Amygdala (tissue), 56 donors: Measurements from ENCODE around the gene PCDHA5.
A peak's percentile ranks its signal among the peaks of the same experiment; 100 is the strongest.
"Not testable (repeated sequence)": the region's sequence is repeated elsewhere in the genome, so short reads cannot be mapped to it uniquely, and the experiment has no call there.

Experiments
- DNase-seq, 56 donors: peaks; one replicate each; lab custom pipeline; 2025; lab: John Stamatoyannopoulos, UW

The PCDHA5 gene

GRCh38 chr5:140822281-140822629, 842 bp downstream of the PCDHA5 start:
- no peak for DNase-seq

- DNase-seq = not testable (repeated sequence)
These were observed 1.6 kb downstream of the PCDHA5 start for GRCh38 chr5:140822969-140823368.

- no peak for DNase-seq
These were observed 2.1 kb downstream of the PCDHA5 start for GRCh38 chr5:140823475-140823874.

- DNase-seq = no peak
These were observed 6.4 kb downstream of the PCDHA5 start, which contains the start of gene PCDHA6 for GRCh38 chr5:140827704-140828361. Gene PCDHA6 (plus strand): TSS chr5:140827960. CDS start chr5:140828092, 132 bp downstream.

- no peak for DNase-seq
These were observed 6.9 kb downstream of the PCDHA5 start for GRCh38 chr5:140828362-140828737.

- not testable (repeated sequence) for DNase-seq
These were observed 8.4 kb downstream of the PCDHA5 start for GRCh38 chr5:140829511-140830501.

GRCh38 chr5:140833993-140834392, 12.6 kb downstream of the PCDHA5 start, which contains the start of gene PCDHA7:
Gene PCDHA7 (plus strand): TSS chr5:140834269. CDS start chr5:140834384, 115 bp downstream.
- DNase-seq = no peak

GRCh38 chr5:140834439-140835008, 13.1 kb downstream of the PCDHA5 start:
- not testable (repeated sequence) for DNase-seq

GRCh38 chr5:140835622-140836510, 14.5 kb downstream of the PCDHA5 start:
- DNase-seq = no peak

GRCh38 chr5:140840978-140841962, 19.9 kb downstream of the PCDHA5 start, which contains the start of gene PCDHA8:
Gene PCDHA8 (plus strand): TSS chr5:140841187. CDS start chr5:140841322, 135 bp downstream.
- DNase-seq = peak in 3 of 56 donors; percentile 25 to 60 (median 34)

- DNase-seq = no peak
These were observed 21.7 kb downstream of the PCDHA5 start for GRCh38 chr5:140842798-140843733.

- not testable (repeated sequence) for DNase-seq
These were observed 27.0 kb downstream of the PCDHA5 start, which contains the start of gene PCDHA9 for GRCh38 chr5:140848139-140849102. Gene PCDHA9 (plus strand): TSS chr5:140848382. CDS start chr5:140848496, 114 bp downstream.

- DNase-seq = not testable (repeated sequence)
These were observed 28.6 kb downstream of the PCDHA5 start for GRCh38 chr5:140849831-140850634.

- peak in 3 of 56 donors; percentile 16 to 38 (median 20) for DNase-seq
These were observed 34.6 kb downstream of the PCDHA5 start, which contains the start of gene PCDHA10 for GRCh38 chr5:140855772-140856674. Gene PCDHA10 (plus strand): TSS chr5:140855897. CDS start chr5:140856049, 152 bp downstream.
